PC-3 (cell line): ENCODE results near the gene RER1. TPM values are rescaled to one million over a fixed set of nuclear protein-coding genes. Genes with fewer than 3 reads are reported as not detected.

Source experiments
- ATAC-seq: fragments of 200-7000 bp; cut with Tn5 transposase; 2 replicates; pipeline ENCODE4 v1.9.1; 2020; ENCODE audit warnings: mild to moderate bottlenecking, moderate library complexity
- BruUV-seq: library from RNA; stranded (reverse); fragments of 400-500 nt; replicated peaks from 2 replicates; lab custom pipeline; 2021; lab: Mats Ljungman, UMichigan
- CTCF ChIA-PET: fragments of 300-600 bp; sonication (Branson Sonifier 250); formaldehyde crosslinking; loops from one replicate; lab custom pipeline; 2022; ENCODE audit warnings: antibody characterized with exemption; lab: Charles Lee
- POLR2A ChIA-PET: fragments of 300-600 bp; sonication (Branson Sonifier 250); formaldehyde crosslinking; loops from one replicate; lab custom pipeline; 2022; ENCODE audit warnings: antibody characterized with exemption; ENCODE audit not compliant: unreplicated experiment; lab: Charles Lee
- DNase-seq: peaks from one replicate; pipeline ENCODE4 v3.0.0-alpha.2; 2015
- H2AFZ ChIP-seq: fragments of 300-600 bp; sonication (generic); 2 replicates; pipeline ENCODE4 v1.6.0; 2016; ENCODE audit warnings: antibody characterized with exemption, low read length
- H3F3A ChIP-seq: fragments of 300-600 bp; sonication (generic); one replicate; pipeline ENCODE4 v1.6.0; 2017; ENCODE audit warnings: antibody characterized with exemption, low read length, control low read depth, mild to moderate bottlenecking; ENCODE audit not compliant: unreplicated experiment
- H3K27ac ChIP-seq: fragments of 300-600 bp; sonication (generic); 2 replicates; pipeline ENCODE4 v1.5.1; 2016; ENCODE audit warnings: mild to moderate bottlenecking, low read length
- H3K27me3 ChIP-seq: fragments of 300-600 bp; sonication (generic); 2 replicates; pipeline ENCODE4 v1.6.1; 2016; ENCODE audit warnings: low read length, mixed read lengths
- H3K36me3 ChIP-seq: fragments of 300-600 bp; sonication (generic); 2 replicates; pipeline ENCODE4 v1.6.1; 2016; ENCODE audit warnings: low read depth, mixed run types, low read length, mixed read lengths
- H3K4me1 ChIP-seq: fragments of 300-600 bp; sonication (generic); 2 replicates; pipeline ENCODE4 v1.5.1; 2016; ENCODE audit warnings: low read length; ENCODE audit not compliant: insufficient read depth
- H3K4me2 ChIP-seq: fragments of 300-600 bp; sonication (generic); 2 replicates; pipeline ENCODE4 v1.6.0; 2016; ENCODE audit warnings: low read length
- H3K4me3 ChIP-seq: fragments of 300-600 bp; sonication (generic); 2 replicates; pipeline ENCODE4 v1.5.1; 2016; ENCODE audit warnings: mild to moderate bottlenecking, low read length, mixed read lengths
- H3K79me2 ChIP-seq: fragments of 300-600 bp; sonication (generic); 2 replicates; pipeline ENCODE4 v1.6.1; 2017; ENCODE audit warnings: low read length, mixed read lengths
- H3K9ac ChIP-seq: fragments of 300-600 bp; sonication (generic); 2 replicates; pipeline ENCODE4 v1.6.0; 2016; ENCODE audit warnings: mild to moderate bottlenecking, low read length
- H3K9me2 ChIP-seq: fragments of 300-600 bp; sonication (generic); replicated peaks from 2 replicates; pipeline ENCODE4 v1.6.1; 2016; ENCODE audit warnings: mixed run types, low read length, mixed read lengths
- H3K9me3 ChIP-seq: fragments of 300-600 bp; sonication (generic); 2 replicates; pipeline ENCODE4 v1.6.1; 2016; ENCODE audit warnings: low read length, mixed read lengths
- H4K20me1 ChIP-seq: fragments of 300-600 bp; sonication (generic); 2 replicates; pipeline ENCODE4 v1.6.1; 2016; ENCODE audit warnings: low read length, mixed read lengths
- CTCF ChIP-seq: fragments of 300-600 bp; sonication (generic); conservative IDR thresholded peaks from 2 replicates; pipeline ENCODE4 v1.5.1; 2017; ENCODE audit warnings: antibody characterized with exemption, low read depth, mild to moderate bottlenecking, low read length
- EZH2 ChIP-seq: fragments of 300-600 bp; sonication (generic); IDR thresholded peaks from one replicate; pipeline ENCODE4 v1.6.1; 2017; ENCODE audit warnings: antibody characterized with exemption, mild to moderate bottlenecking, low read length; ENCODE audit not compliant: unreplicated experiment
- EZH2phosphoT487 ChIP-seq: fragments of 300-600 bp; sonication (generic); IDR thresholded peaks from 2 replicates; pipeline ENCODE4 v1.6.1; 2018; ENCODE audit warnings: mild to moderate bottlenecking, antibody characterized with exemption, low read length, borderline replicate concordance
- intact Hi-C: fragments of 100-400 bp; cut with micrococcal nuclease; formaldehyde crosslinking; loops from 2 replicates; pipeline ENCODE4 v1.9.0; 2023
- total RNA-seq: library from RNA; depleted of rRNA; stranded (reverse); fragments of >200 nt; gene quantifications from 2 replicates; pipeline ENCODE4 v1.2.3, GENCODE V29; 2014

Gene RER1
- total RNA-seq, 1 experiment from 2014 or later, result 160 TPM

DNA sequence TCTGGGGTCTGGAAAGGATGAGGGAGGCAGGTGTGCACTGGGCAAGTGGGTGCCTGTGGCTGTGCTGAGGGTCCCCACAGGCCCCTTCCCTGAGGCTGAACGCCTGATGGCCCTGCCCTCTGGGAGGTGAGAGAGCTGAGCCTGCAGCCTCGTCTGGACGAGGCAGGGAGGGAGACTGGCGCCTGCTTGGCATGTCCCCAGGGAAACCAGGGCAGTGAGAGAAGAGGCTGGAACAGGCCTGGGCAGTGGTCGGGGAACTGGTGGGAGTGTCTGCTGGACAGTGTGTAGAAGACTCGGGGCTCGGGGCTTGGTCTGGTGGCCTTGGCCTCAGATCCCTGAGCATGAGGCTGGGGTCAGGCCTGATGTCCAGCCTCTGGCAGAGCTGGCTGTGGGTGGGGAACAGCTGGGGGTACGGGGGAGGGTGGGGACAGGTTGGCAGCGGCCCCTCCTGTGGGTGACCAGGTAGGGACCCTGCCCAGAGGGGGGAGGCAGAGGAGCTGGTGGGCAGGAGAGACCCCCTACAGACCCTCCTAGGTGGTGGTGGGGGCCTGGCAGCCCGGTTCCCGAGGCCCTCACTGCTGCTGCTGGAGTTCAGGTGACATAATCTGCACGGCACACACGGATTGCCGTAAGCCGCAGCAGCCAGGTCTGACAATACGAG, 53.7 kb downstream of the RER1 start:
- H3K4me3 ChIP-seq, result no peak overlapping the region
- H3K27ac ChIP-seq, result no peak overlapping the region
- TF ChIP-seq CTCF (no peak), EZH2 (no peak), EZH2phosphoT487 (no peak)
- H3K9me2 ChIP-seq, result no peaks in the 10 kb centered on the region
- ATAC-seq (no peak), DNase-seq (no peak)
- intact Hi-C loops, result no loop called here
- no peaks in the 10 kb centered on the region for H3K36me3 ChIP-seq
- no peaks in the 10 kb centered on the region for H3F3A ChIP-seq
- no peaks in the 10 kb centered on the region for H4K20me1 ChIP-seq
- H3K9me3 ChIP-seq, result no peaks in the 10 kb centered on the region
- BruUV-seq, result no TSS peak
- H3K9ac ChIP-seq, result no peak overlapping the region
- H3K4me2 ChIP-seq, result no peak overlapping the region
- no peaks in the 10 kb centered on the region for H3K79me2 ChIP-seq
- peaks cover 18% of the 10 kb centered on the region for H3K27me3 ChIP-seq
- H2AFZ ChIP-seq, result no peak overlapping the region
- CTCF ChIA-PET, result no interaction called here
- POLR2A ChIA-PET, result no interaction called here
- peaks cover 10% of the 10 kb centered on the region for H3K4me1 ChIP-seq

DNA sequence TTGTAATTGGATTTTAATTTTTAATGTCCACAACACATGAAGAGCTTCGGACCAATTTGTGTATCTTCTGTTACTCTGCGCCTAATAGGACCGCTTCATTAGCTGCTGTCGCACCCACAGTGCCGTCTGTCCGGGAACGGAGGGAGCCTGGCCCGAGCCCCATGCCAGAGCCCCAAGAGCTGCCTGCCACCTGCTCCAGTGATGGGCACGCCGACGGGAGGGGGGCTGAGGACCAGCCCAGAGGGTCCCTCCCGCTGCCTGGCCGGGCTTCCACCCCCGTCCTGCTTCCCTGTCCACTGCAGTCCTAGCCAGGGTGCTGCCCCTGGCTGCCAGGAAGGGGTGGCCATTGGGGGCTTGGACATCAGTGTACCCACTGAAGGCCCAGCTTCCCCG, 54.2 kb downstream of the RER1 start:
- TF ChIP-seq CTCF, result no peak
- no peak for TF ChIP-seq EZH2
- no peak for TF ChIP-seq EZH2phosphoT487
- H3K9me3 ChIP-seq, result no peaks in the 10 kb centered on the region
- intact Hi-C loops, result no loop called here
- DNase-seq, result no peak
- peaks cover 18% of the 10 kb centered on the region for H3K27me3 ChIP-seq
- H3K4me1 ChIP-seq, result peaks cover 13% of the 10 kb centered on the region
- POLR2A ChIA-PET, result no interaction called here
- H3K36me3 ChIP-seq, result no peaks in the 10 kb centered on the region
- no peak overlapping the region for H2AFZ ChIP-seq
- H3F3A ChIP-seq, result no peaks in the 10 kb centered on the region
- H3K4me2 ChIP-seq, result no peak overlapping the region
- ATAC-seq, result no peak
- H3K27ac ChIP-seq, result no peak overlapping the region
- CTCF ChIA-PET, result no interaction called here
- no TSS peak for BruUV-seq
- H4K20me1 ChIP-seq, result no peaks in the 10 kb centered on the region
- no peak overlapping the region for H3K9ac ChIP-seq
- H3K79me2 ChIP-seq, result no peaks in the 10 kb centered on the region
- no peaks in the 10 kb centered on the region for H3K9me2 ChIP-seq
- no peak overlapping the region for H3K4me3 ChIP-seq

DNA sequence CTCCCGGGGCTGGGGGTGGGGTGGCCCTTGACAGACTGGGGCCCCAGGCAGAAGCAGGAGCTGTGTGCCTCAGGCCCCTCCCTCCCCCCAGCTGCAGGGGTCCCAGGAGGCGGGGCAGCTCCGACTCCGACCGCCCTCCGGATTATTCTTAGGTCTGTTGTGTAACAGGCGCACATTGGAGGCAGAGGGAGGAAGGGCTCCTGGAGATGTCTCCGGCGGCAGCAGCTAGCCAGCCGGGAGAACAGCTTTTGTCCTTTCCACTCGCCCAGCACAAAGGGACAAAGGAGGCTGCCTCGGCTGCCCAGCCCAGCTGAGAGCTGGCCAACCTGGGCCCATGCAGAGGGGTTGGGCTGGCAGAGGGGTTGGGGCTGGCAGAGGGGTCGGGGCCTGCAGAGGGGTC, 54.8 kb downstream of the RER1 start:
- POLR2A ChIA-PET, result no interaction called here
- BruUV-seq, result no TSS peak

More for the DNA sequence above, 54.8 kb downstream of the RER1 start:
- H3K9me3 ChIP-seq, result no peaks in the 10 kb centered on the region
- H3K36me3 ChIP-seq, result no peaks in the 10 kb centered on the region
- TF ChIP-seq EZH2phosphoT487 (no peak), CTCF (no peak), EZH2 (no peak)
- DNase-seq, result no peak
- no peak overlapping the region for H2AFZ ChIP-seq
- no peak overlapping the region for H3K4me3 ChIP-seq
- no peak overlapping the region for H3K27ac ChIP-seq
- CTCF ChIA-PET, result no interaction called here
- no peak overlapping the region for H3K9ac ChIP-seq
- H4K20me1 ChIP-seq, result no peaks in the 10 kb centered on the region
- intact Hi-C loops, result no loop called here
- peaks cover 18% of the 10 kb centered on the region for H3K27me3 ChIP-seq
- no peak for ATAC-seq
- no peaks in the 10 kb centered on the region for H3F3A ChIP-seq
- no peaks in the 10 kb centered on the region for H3K9me2 ChIP-seq
- H3K4me1 ChIP-seq, result peaks cover 18% of the 10 kb centered on the region
- no peaks in the 10 kb centered on the region for H3K79me2 ChIP-seq
- H3K4me2 ChIP-seq, result no peak overlapping the region
